ENCODE results near the gene KASH5. TPM values are rescaled to one million over a fixed set of nuclear protein-coding genes. Genes with fewer than 3 reads are reported as not detected.

KASH5 gene
- total and polyA plus RNA-seq, 2 of the 4 experiments (the other 2 are of a cell fraction): not detected

- Histone ChIP-seq H4K91ac (ENCODE audit: insufficient read depth, low read depth, low read length) (no peak overlapping the region), H2AK5ac (ENCODE audit: low read depth, low read length) (no peak overlapping the region), H2BK5ac (ENCODE audit: low read depth, low read length, poor library complexity, severe bottlenecking) (no peak overlapping the region), H3K27me3 (ENCODE audit: control insufficient read depth, insufficient read depth, low read length) (peaks cover 45% of the 10 kb centered on the region), H4K20me1 (ENCODE audit: insufficient read depth, low read length) (no peaks in the 10 kb centered on the region), H3K14ac (replicated peaks; ENCODE audit: low read depth, low read length) (no peak overlapping the region), H2AK9ac (replicated peaks; ENCODE audit: low read depth, low read length, poor library complexity) (no peak overlapping the region), H2AFZ (replicated peaks; ENCODE audit: low read length, poor library complexity) (no peak overlapping the region), H3K4me2 (ENCODE audit: low read depth, low read length) (no peak overlapping the region), H3K4ac (ENCODE audit: low read depth, low read length) (no peak overlapping the region), H3K4me1 (ENCODE audit: control insufficient read depth, insufficient read depth, low read length) (no peaks in the 10 kb centered on the region), H3K18ac (ENCODE audit: low read depth, low read length) (no peak overlapping the region), H3K23ac (ENCODE audit: low read depth, low read length) (no peak overlapping the region), H2BK20ac (ENCODE audit: low read depth, low read length) (no peak overlapping the region), H4K8ac (ENCODE audit: low read depth in 2 of 2, low read length in 2 of 2) (no peak overlapping the region), H3K9me3 (ENCODE audit: control insufficient read depth, insufficient read depth, low read length) (no peaks in the 10 kb centered on the region), H3K79me1 (ENCODE audit: low read depth in 1 of 2, low read length in 2 of 2) (no peaks in the 10 kb centered on the region), H4K5ac (ENCODE audit: low read depth, low read length) (no peak overlapping the region), H3K56ac (ENCODE audit: extremely low read depth, insufficient read depth, low read length) (no peak overlapping the region), H3K36me3 (ENCODE audit: control insufficient read depth, insufficient read depth, low read length) (no peaks in the 10 kb centered on the region), H3K27ac (ENCODE audit: insufficient read depth, low read length) (no peak overlapping the region), H2BK120ac (ENCODE audit: low read depth, low read length) (no peak overlapping the region), H3K4me3 (ENCODE audit: insufficient read depth, low read depth, low read length) (no peak overlapping the region), H2BK15ac (ENCODE audit: low read depth, low read length) (no peak overlapping the region), H3K9me1 (ENCODE audit: insufficient read depth, low read length) (no peaks in the 10 kb centered on the region), H3K9ac (ENCODE audit: low read depth, low read length) (no peak overlapping the region)
- 69% methylated on average over 3 of the region's 5 CpGs; no CpG with 5 or more reads in 1 of the 2 experiments for WGBS, 2 experiments (ENCODE audit: extremely low coverage in 2 of 2, insufficient read length in 1 of 2)
- TF ChIP-seq CEBPB (IDR thresholded peaks at IDR 0.05; ENCODE audit: low read depth, low read length) (no peak), BHLHE40 (IDR thresholded peaks at IDR 0.05; ENCODE audit: low read depth, low read length) (no peak), MAFK (IDR thresholded peaks at IDR 0.05; ENCODE audit: low read depth, low read length) (no peak), RFX5 (IDR thresholded peaks at IDR 0.05; ENCODE audit: low read depth, low read length) (no peak), FOS (IDR thresholded peaks at IDR 0.05; ENCODE audit: low read depth, low read length) (no peak), CTCF (conservative IDR thresholded peaks at IDR 0.05; ENCODE audit: low read depth, low read length) (no peak), CHD1 (IDR thresholded peaks at IDR 0.05; ENCODE audit: low read depth, low read length) (no peak), USF2 (IDR thresholded peaks at IDR 0.05; ENCODE audit: low read depth, low read length) (no peak), ELK1 (IDR thresholded peaks at IDR 0.05; ENCODE audit: borderline replicate concordance, low read depth, low read length) (no peak), MAZ (IDR thresholded peaks at IDR 0.05; ENCODE audit: borderline replicate concordance, low read depth, low read length) (no peak), RAD21 (IDR thresholded peaks at IDR 0.05; ENCODE audit: low read length) (no peak), RCOR1 (IDR thresholded peaks at IDR 0.05; ENCODE audit: insufficient replicate concordance, low read length) (no peak), NFE2L2 (IDR thresholded peaks at IDR 0.05; ENCODE audit: low read depth, low read length) (no peak), POLR2A (IDR thresholded peaks at IDR 0.05; ENCODE audit: low read depth, low read length) (no peak), MXI1 (IDR thresholded peaks at IDR 0.05; ENCODE audit: borderline replicate concordance, low read depth, low read length) (no peak), SMC3 (IDR thresholded peaks at IDR 0.05; ENCODE audit: low read depth, low read length) (no peak)
- intact Hi-C loops (cut with micrococcal nuclease) (no loop called here), dilution Hi-C loops (cut with HindIII; ENCODE audit: low sequenced_read_pairs, unreplicated experiment) (no loop called here), in situ Hi-C loops (cut with MboI; ENCODE audit: low sequenced_read_pairs) (no loop called here)
- ATAC-seq (ENCODE audit: low read depth) (no peak), DNase-seq (no peak)
- BruUV-seq (replicated peaks): no TSS peak
- POLR2A ChIA-PET (ENCODE audit: unreplicated experiment): interaction anchor here (0.5 kb wide), 1 partner anchor 277 kb away, joined by 6 read pairs; no protein-coding TSS in a partner anchor
- CTCF ChIA-PET: interaction anchor here (1.2 kb wide), 1 partner anchor 17 kb away, joined by 3 read pairs; no protein-coding TSS in a partner anchor
Measured at GRCh38 chr19:49409441-49410029, 21.5 kb downstream of the KASH5 start.

All from IMR-90 (cell line).